ENCODE data around the gene IKZF2.

DNA sequence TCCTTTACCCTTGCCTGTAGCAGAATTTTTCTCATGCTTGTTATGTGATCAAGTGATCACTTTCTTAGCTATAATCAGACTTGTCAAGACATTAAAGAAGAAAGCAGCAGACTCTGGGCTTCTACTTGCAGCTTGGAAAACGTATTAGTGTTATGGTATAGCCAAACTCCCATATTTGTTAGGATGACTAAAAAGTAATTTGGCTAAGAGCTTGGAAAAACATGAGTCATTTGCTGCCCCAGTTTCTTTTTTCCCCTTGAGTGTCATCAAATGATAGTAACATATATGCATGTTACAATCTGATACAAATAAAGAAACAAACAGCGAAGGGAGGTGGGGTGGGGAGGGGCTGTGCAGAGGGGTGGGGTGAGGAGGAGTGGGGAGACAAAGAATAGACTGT is 155.5 kb downstream of the IKZF2 start:
- TF ChIP-seq CTCF (conservative IDR thresholded peaks at IDR 0.05; ENCODE audit: low read length) (no peak), EZH2phosphoT487 (IDR thresholded peaks at IDR 0.05; ENCODE audit: borderline replicate concordance) (no peak)
